ENCODE data around the gene NLGN4X. TPM values are rescaled to one million over a fixed set of nuclear protein-coding genes. Genes with fewer than 3 reads are reported as not detected.
"Not testable (repeated sequence)": the region's sequence is repeated elsewhere in the genome, so short reads cannot be mapped to it uniquely, and the experiment has no call there.

NLGN4X gene
- total and polyA plus RNA-seq, 9 donors, result 14.7 to 52.8 (median 45.2) TPM

DNA sequence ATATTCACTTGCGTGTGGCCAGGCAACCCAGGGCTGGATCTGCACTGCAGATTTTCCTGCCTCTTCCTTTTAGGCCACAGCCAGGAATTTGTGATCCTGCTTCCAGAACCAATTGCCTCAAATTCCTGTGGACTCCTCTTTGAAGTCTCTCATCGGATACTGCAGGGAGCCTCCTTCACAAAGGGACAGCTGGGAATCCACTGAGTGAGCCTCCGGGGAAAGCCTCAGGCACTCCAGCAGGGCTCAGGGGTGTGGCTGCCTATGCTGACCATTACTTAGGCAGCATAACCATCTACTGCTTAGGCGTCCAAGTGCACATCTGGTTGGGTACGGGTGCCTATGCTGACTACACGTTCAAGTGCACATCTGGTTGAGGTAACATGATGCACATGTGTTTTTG, 321.5 kb downstream of the NLGN4X start:
- no peaks in the 10 kb centered on the region for H3K4me1 ChIP-seq (ENCODE audit: insufficient read depth)
- H3K27me3 ChIP-seq, result no peaks in the 10 kb centered on the region
- intact Hi-C loops (cut with DNase I), result no loop called here
- H3K9me3 ChIP-seq, result no peaks in the 10 kb centered on the region
- no peak overlapping the region for H3K27ac ChIP-seq
- H3K4me3 ChIP-seq, result no peak overlapping the region
- TF ChIP-seq, protein P1, sequence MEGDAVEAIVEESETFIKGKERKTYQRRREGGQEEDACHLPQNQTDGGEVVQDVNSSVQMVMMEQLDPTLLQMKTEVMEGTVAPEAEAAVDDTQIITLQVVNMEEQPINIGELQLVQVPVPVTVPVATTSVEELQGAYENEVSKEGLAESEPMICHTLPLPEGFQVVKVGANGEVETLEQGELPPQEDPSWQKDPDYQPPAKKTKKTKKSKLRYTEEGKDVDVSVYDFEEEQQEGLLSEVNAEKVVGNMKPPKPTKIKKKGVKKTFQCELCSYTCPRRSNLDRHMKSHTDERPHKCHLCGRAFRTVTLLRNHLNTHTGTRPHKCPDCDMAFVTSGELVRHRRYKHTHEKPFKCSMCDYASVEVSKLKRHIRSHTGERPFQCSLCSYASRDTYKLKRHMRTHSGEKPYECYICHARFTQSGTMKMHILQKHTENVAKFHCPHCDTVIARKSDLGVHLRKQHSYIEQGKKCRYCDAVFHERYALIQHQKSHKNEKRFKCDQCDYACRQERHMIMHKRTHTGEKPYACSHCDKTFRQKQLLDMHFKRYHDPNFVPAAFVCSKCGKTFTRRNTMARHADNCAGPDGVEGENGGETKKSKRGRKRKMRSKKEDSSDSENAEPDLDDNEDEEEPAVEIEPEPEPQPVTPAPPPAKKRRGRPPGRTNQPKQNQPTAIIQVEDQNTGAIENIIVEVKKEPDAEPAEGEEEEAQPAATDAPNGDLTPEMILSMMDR (IDR thresholded peaks at IDR 0.05), result no peak
- TF ChIP-seq POLR2A (IDR thresholded peaks at IDR 0.05) (no peak), EP300 (IDR thresholded peaks at IDR 0.05) (no peak)
- H3K36me3 ChIP-seq, result no peaks in the 10 kb centered on the region
- WGBS, 3 donors, result 66 to 76% (median 69%) methylated on average over 6 of the region's 6 CpGs
- DNase-seq, result no peak

DNA sequence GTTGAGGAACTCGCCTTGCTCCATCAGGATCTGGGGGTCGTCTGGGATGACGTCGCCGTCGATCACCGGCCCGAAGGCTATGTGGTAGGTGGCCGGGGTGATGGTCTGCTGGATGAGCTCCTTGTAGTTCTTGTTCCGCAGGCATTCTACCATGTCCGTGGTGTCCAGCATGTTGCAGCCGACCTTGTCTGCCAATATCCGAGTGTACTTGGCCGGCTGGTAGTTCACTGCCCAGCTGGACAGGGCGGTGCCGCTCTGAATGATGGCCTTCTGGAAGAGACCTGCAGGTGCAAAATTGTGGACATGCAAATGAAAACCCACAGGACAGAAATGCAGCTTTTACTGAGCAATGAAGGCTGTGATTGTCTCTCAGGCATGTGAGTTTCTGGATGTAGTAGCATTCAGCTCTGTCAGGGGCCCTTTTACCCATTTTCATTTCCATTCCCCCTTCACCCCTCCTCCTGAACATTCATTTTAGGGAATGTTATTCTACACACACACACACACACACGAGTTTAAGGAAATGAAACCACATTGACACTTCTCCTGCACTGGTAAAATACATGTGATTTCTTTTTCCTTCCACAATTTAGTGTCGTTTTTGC, 325.0 kb downstream of the NLGN4X start:
- H3K27ac ChIP-seq; H3K27me3 ChIP-seq; intact Hi-C loops (cut with DNase I); H3K4me3 ChIP-seq; H3K36me3 ChIP-seq; H3K4me1 ChIP-seq (ENCODE audit: insufficient read depth); H3K9me3 ChIP-seq; DNase-seq: not testable (repeated sequence)
- WGBS, 3 donors, result 90 to 91% (median 90%) methylated on average over 10 to 18 of the region's 18 CpGs

DNA sequence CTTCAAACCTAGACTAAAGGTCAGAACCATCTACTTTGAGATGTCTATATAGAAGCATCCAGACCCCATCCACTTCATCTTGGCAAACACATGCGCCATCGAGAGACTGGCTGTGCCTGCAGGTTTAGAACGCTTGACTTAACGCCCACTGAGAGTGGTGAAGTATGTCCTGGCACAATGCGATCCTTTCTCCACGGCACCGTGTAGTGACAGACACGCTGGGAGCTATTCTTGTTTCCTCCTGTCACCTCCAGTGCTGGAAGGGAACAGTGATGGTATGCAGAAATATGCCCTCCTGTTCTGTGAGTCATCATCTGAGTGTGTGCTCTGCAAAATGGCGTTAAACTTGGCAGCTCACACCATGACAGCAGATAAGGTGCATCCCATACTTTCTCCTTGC, 330.2 kb downstream of the NLGN4X start:
- no peak for DNase-seq
- Histone ChIP-seq H3K4me1 (ENCODE audit: insufficient read depth) (no peaks in the 10 kb centered on the region), H3K9me3 (no peaks in the 10 kb centered on the region), H3K27me3 (no peaks in the 10 kb centered on the region), H3K27ac (no peak overlapping the region), H3K36me3 (no peaks in the 10 kb centered on the region), H3K4me3 (no peak overlapping the region)
- TF ChIP-seq POLR2A (IDR thresholded peaks at IDR 0.05) (no peak), EP300 (IDR thresholded peaks at IDR 0.05) (no peak)
- TF ChIP-seq, protein P1 (IDR thresholded peaks at IDR 0.05), result no peak
- WGBS, 3 donors, result 87 to 92% (median 91%) methylated on average over 9 of the region's 9 CpGs
- intact Hi-C loops (cut with DNase I), result no loop called here

DNA sequence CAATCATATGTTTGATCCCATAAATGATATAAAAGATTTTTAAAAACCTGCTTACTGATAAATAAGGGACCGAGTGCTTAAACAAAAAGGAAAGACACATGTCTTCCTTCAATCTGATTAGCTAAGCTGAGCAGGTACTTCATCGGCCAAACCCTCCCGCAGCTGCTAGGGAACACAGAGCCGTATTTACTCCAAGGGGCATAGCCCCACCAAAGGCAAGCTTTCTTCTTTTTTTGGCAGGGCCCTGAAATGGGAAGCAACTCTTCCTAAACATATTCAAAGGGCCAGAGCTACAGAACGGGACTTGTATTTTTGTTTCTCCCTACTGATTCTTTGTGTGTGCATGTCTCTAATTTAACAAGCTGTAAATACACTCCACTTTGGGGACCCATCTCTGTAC, 337.3 kb downstream of the NLGN4X start:
- intact Hi-C loops (cut with DNase I), result no loop called here
- Histone ChIP-seq H3K4me3 (no peak overlapping the region), H3K4me1 (ENCODE audit: insufficient read depth) (no peaks in the 10 kb centered on the region), H3K27me3 (no peaks in the 10 kb centered on the region), H3K9me3 (no peaks in the 10 kb centered on the region), H3K36me3 (no peaks in the 10 kb centered on the region), H3K27ac (no peak overlapping the region)
- DNase-seq, result no peak
- 88 to 89% (median 88%) methylated on average over 5 of the region's 5 CpGs for WGBS, 3 donors
- TF ChIP-seq, protein P1 (IDR thresholded peaks at IDR 0.05), result no peak

DNA sequence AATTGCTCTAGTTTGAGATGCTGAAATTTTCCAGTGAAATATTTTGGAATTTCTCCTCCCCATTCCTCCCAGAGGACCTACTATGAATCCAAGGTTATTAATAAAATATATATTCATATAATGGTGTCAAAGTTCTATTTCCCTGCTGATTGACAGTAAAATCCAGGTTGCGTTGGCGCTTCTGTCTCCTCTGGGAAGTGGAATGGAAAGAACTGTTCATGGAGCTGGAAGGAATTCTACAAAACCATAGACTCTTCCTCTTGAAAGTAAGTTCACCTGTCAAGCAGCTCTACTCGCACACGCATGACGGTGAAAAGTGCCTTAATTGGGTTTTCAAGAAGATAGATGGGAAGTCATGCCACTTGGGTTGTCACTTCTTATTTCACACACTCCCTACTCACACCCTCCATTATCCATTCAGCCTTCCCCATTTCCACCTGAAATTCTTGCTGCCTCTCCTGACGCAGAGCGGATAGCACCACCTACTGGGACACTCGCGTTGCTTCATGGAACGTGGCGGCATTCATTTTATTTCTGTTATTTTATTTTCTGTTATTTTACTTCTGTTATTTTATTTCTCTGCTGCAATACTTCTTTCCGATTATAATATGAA, 351.6 kb downstream of the NLGN4X start:
- no peak for DNase-seq
- no peak overlapping the region for H3K27ac ChIP-seq
- H3K9me3 ChIP-seq, result no peaks in the 10 kb centered on the region
- H3K36me3 ChIP-seq, result no peaks in the 10 kb centered on the region
- H3K4me1 ChIP-seq (ENCODE audit: insufficient read depth), result peaks cover 3% of the 10 kb centered on the region
- H3K4me3 ChIP-seq, result no peak overlapping the region
- H3K27me3 ChIP-seq, result no peaks in the 10 kb centered on the region
- TF ChIP-seq POLR2A (IDR thresholded peaks at IDR 0.05) (no peak), EP300 (IDR thresholded peaks at IDR 0.05) (no peak)
- TF ChIP-seq, protein P1 (IDR thresholded peaks at IDR 0.05), result no peak
- 53 to 64% (median 57%) methylated on average over 12 of the region's 12 CpGs for WGBS, 3 donors
- intact Hi-C loops (cut with DNase I), result no loop called here
